Spleen (tissue), 11 donors: ENCODE results near the gene NPC1. TPM values are rescaled to one million over a fixed set of nuclear protein-coding genes. Genes with fewer than 3 reads are reported as not detected.
"Not testable (repeated sequence)": the region's sequence is repeated elsewhere in the genome, so short reads cannot be mapped to it uniquely, and the experiment has no call there.

ENCODE experiments used
- DNase-seq: peaks from one replicate; pipeline ENCODE4 v3.0.0-alpha.2; 2020
- H3K27ac ChIP-seq, 8 donors: fragments of 200-600 bp; sonication (generic) in 7 of 8; 1 replicate in 4 of 8; 2 replicates in 4 of 8; pipeline versions ENCODE4 v1.5.0 to v1.8.0; 2016 to 2021; ENCODE audit warnings: inconsistent platforms in 4 of 8, mild to moderate bottlenecking in 4 of 8, moderate library complexity in 1 of 8
- H3K27me3 ChIP-seq, 7 donors: fragments of 200-600 bp; sonication (generic) in 6 of 7; replicated peaks in 1 of 7; 1 replicate in 4 of 7; 2 replicates in 3 of 7; pipeline versions ENCODE4 v1.5.0 to v1.8.0; 2016 to 2021; ENCODE audit warnings: inconsistent platforms in 3 of 7, mild to moderate bottlenecking in 1 of 7
- H3K36me3 ChIP-seq, 6 donors: fragments of 200-600 bp; sonication (generic) in 5 of 6; 1 replicate in 4 of 6; 2 replicates in 2 of 6; pipeline versions ENCODE4 v1.5.0 to v1.8.0; 2016 to 2021; ENCODE audit warnings: inconsistent platforms in 2 of 6
- H3K4me1 ChIP-seq, 6 donors: fragments of 200-600 bp; sonication (generic) in 5 of 6; 1 replicate in 3 of 6; 2 replicates in 3 of 6; pipeline versions ENCODE4 v1.5.0 to v1.8.0; 2016 to 2021; ENCODE audit warnings: inconsistent platforms in 3 of 6
- H3K4me3 ChIP-seq, 8 donors: fragments of 200-600 bp; sonication (generic) in 7 of 8; 1 replicate in 4 of 8; 2 replicates in 4 of 8; pipeline versions ENCODE4 v1.5.0 to v1.8.0; 2016 to 2021; ENCODE audit warnings: inconsistent platforms in 4 of 8, mild to moderate bottlenecking in 4 of 8, moderate library complexity in 2 of 8
- H3K9me3 ChIP-seq, 8 donors: fragments of 200-600 bp; sonication (generic) in 7 of 8; 1 replicate in 4 of 8; 2 replicates in 4 of 8; pipeline versions ENCODE4 v1.5.0 to v1.8.0; 2016 to 2021; ENCODE audit warnings: inconsistent platforms in 4 of 8
- CTCF ChIP-seq, 11 experiments: fragments of 200-600 bp in 7 of 11; fragments of 450-650 bp in 4 of 11; sonication (generic) in 4 of 11; IDR thresholded peaks in 8 of 11; conservative IDR thresholded peaks in 3 of 11; 1 replicate in 7 of 11; 2 replicates in 4 of 11; pipeline versions ENCODE4 v1.4.0 to v1.8.0; 2016 to 2021; ENCODE audit warnings: antibody characterized with exemption in 11 of 11, inconsistent platforms in 4 of 11, mild to moderate bottlenecking in 1 of 11
- POLR2A ChIP-seq, 3 donors: fragments of 450-650 bp; IDR thresholded peaks; one replicate each; pipeline ENCODE4 v1.5.1; 2017; ENCODE audit warnings: antibody characterized with exemption in 3 of 3, mild to moderate bottlenecking in 1 of 3
- POLR2AphosphoS5 ChIP-seq, 3 donors: sonication (generic); formaldehyde crosslinking; IDR thresholded peaks; one replicate each; pipeline ENCODE4 v1.5.1; 2017; ENCODE audit warnings: antibody characterized with exemption in 3 of 3
- WGBS, 5 donors: extraction: QIAGEN DNeasy Blood & Tissue Kit in 3 of 5; methylation state at CpG; one replicate each; pipeline versions ENCODE4 v1.1.5 to v1.1.7; 2013 to 2018; 5-methylcytosine and 5-hydroxymethylcytosine counted together
- intact Hi-C: fragments of 100-400 bp; cut with DNase I; formaldehyde crosslinking; loops from one replicate; pipeline ENCODE4 v1.15.0; 2023; ENCODE audit warnings: low total_unique reads
- polyA plus RNA-seq, 3 donors: library from polyadenylated mRNA; stranded (reverse); fragments of 200-250 nt; gene quantifications; one replicate each; pipeline ENCODE4 v1.2.1, GENCODE V29; 2013
- total RNA-seq, 7 donors: library from RNA; depleted of rRNA in 3 of 7; stranded (reverse); fragments of >200 nt in 3 of 7; fragmentation: NEBNext Ultra II Directional in 4 of 7; extraction: Animal tissue kit (Norgen Biotek cat#: 25700) in 4 of 7; gene quantifications; one replicate each; pipeline versions ENCODE4 v1.1.0 to v1.2.1, GENCODE V29; 2016 to 2021
- donor health status: healthy with polysubstance abuse.
- donor health status: DM: no; HTN: no; CAD: no; lungs with moderate emphysema.
- donor health status: DM: no; HTN: no; CAD: no.
- donor health status: Bipolar disorder and iron deficiency.
- donor health status: healthy.
- donor health status: DM: no; HTN: no; CAD: no.
- donor health status: DM: yes; HTN: yes; CAD: no.

The NPC1 gene
- total and polyA plus RNA-seq, 10 donors: 8.1 to 84.2 (median 56.0) TPM

- Histone ChIP-seq H3K36me3 (peaks cover 0 to 37% (median 8%) of the 10 kb centered on the region in 6 donors), H3K4me1 (peaks cover 13 to 78% (median 55%) of the 10 kb centered on the region in 6 donors), H3K27me3 (no peaks in the 10 kb centered on the region), H3K27ac (no peak overlapping the region), H3K4me3 (no peak overlapping the region), H3K9me3 (no peaks in the 10 kb centered on the region)
- intact Hi-C loops: no loop called here
- TF ChIP-seq POLR2A (IDR thresholded peaks at IDR 0.05): no peak
- no peak for TF ChIP-seq POLR2AphosphoS5 (IDR thresholded peaks at IDR 0.05)
- 84 to 96% (median 93%) methylated on average over 6 of the region's 6 CpGs for WGBS, 5 donors
- no peak for DNase-seq
These were observed 5.5 kb downstream of the NPC1 start for GRCh38 chr18:23580677-23581367.

GRCh38 chr18:23578891-23579653 is 7.2 kb downstream of the NPC1 start:
- no peak for DNase-seq
- 83 to 91% (median 87%) methylated on average over 8 of the region's 8 CpGs for WGBS, 5 donors
- intact Hi-C loops: no loop called here
- Histone ChIP-seq H3K9me3 (no peaks in the 10 kb centered on the region), H3K4me3 (no peak overlapping the region), H3K27ac (peak overlapping the region in 3 of 8 donors; percentile 21 to 54 (median 23)), H3K27me3 (no peaks in the 10 kb centered on the region), H3K4me1 (peaks cover 12 to 78% (median 52%) of the 10 kb centered on the region in 6 donors), H3K36me3 (peaks cover 0 to 45% (median 9%) of the 10 kb centered on the region in 6 donors)
- TF ChIP-seq CTCF (IDR thresholded peaks at IDR 0.05 in 8 of 11, conservative IDR thresholded peaks at IDR 0.05 in 3 of 11) (no peak), POLR2A (IDR thresholded peaks at IDR 0.05) (no peak), POLR2AphosphoS5 (IDR thresholded peaks at IDR 0.05) (no peak)

GRCh38 chr18:23578067-23578701 is 8.1 kb downstream of the NPC1 start:
- H3K27me3 ChIP-seq: no peaks in the 10 kb centered on the region
- peak overlapping the region in 1 of 8 donors; percentile 54 for H3K27ac ChIP-seq
- peaks cover 0 to 49% (median 9%) of the 10 kb centered on the region in 6 donors for H3K36me3 ChIP-seq
- no peaks in the 10 kb centered on the region for H3K9me3 ChIP-seq
- TF ChIP-seq POLR2A (IDR thresholded peaks at IDR 0.05) (no peak), CTCF (IDR thresholded peaks at IDR 0.05 in 8 of 11, conservative IDR thresholded peaks at IDR 0.05 in 3 of 11) (no peak), POLR2AphosphoS5 (IDR thresholded peaks at IDR 0.05) (no peak)
- DNase-seq: no peak
- H3K4me3 ChIP-seq: no peak overlapping the region
- peaks cover 21 to 78% (median 52%) of the 10 kb centered on the region in 6 donors for H3K4me1 ChIP-seq
- intact Hi-C loops: no loop called here
- WGBS, 5 donors: 84 to 90% (median 86%) methylated on average over 5 to 6 of the region's 6 CpGs

- H3K27ac ChIP-seq, H3K27me3 ChIP-seq, H3K9me3 ChIP-seq, intact Hi-C loops, DNase-seq, H3K4me3 ChIP-seq: not testable (repeated sequence)
- whole genome bisulfite sequencing, 5 donors: 98 to 100% (median 98%) methylated on average over 18 to 23 of the region's 24 CpGs
- Histone ChIP-seq H3K36me3 (peaks cover 0 to 55% (median 9%) of the 10 kb centered on the region in 6 donors), H3K4me1 (peaks cover 22 to 78% (median 54%) of the 10 kb centered on the region in 6 donors)
These were observed 8.8 kb downstream of the NPC1 start for GRCh38 chr18:23577521-23577920.
